Calu3 (cell line): ENCODE measurements around the gene ZCCHC24. TPM values are rescaled to one million over a fixed set of nuclear protein-coding genes. Genes with fewer than 3 reads are reported as not detected.
"Not testable (repeated sequence)": the region's sequence is repeated elsewhere in the genome, so short reads cannot be mapped to it uniquely, and the experiment has no call there.

Experiments used
- BruUV-seq: library from RNA; stranded (reverse); fragments of 400-500 nt; replicated peaks from 2 replicates; lab custom pipeline; 2021; lab: Mats Ljungman, UMichigan
- CTCF ChIA-PET: fragments of 300-600 bp; sonication (Branson Sonifier 250); formaldehyde crosslinking; loops from one replicate; lab custom pipeline; 2022; ENCODE audit warnings: antibody characterized with exemption; lab: Charles Lee
- DNase-seq: peaks from one replicate; pipeline ENCODE4 v3.0.0; 2022
- H3K27ac Mint-ChIP-seq: one replicate; pipeline ENCODE4 v1.8.0; 2022; ENCODE audit warnings: mixed read lengths; ENCODE audit not compliant: unreplicated experiment
- H3K27me3 Mint-ChIP-seq: one replicate; pipeline ENCODE4 v1.8.0; 2022; ENCODE audit warnings: mixed read lengths; ENCODE audit not compliant: unreplicated experiment
- H3K36me3 Mint-ChIP-seq: one replicate; pipeline ENCODE4 v1.8.0; 2022; ENCODE audit warnings: mild to moderate bottlenecking, moderate library complexity, mixed read lengths; ENCODE audit not compliant: insufficient read depth, unreplicated experiment
- H3K4me1 Mint-ChIP-seq: one replicate; pipeline ENCODE4 v1.8.0; 2022; ENCODE audit warnings: mild to moderate bottlenecking, low read depth, mixed read lengths; ENCODE audit not compliant: unreplicated experiment
- H3K4me3 Mint-ChIP-seq: one replicate; pipeline ENCODE4 v1.8.0; 2022; ENCODE audit warnings: mild to moderate bottlenecking, low read depth, moderate library complexity, mixed read lengths; ENCODE audit not compliant: unreplicated experiment
- H3K9me3 Mint-ChIP-seq: one replicate; pipeline ENCODE4 v1.8.0; 2022; ENCODE audit warnings: low read depth, mixed read lengths; ENCODE audit not compliant: unreplicated experiment
- intact Hi-C: fragments of 100-400 bp; cut with micrococcal nuclease; formaldehyde crosslinking; loops from one replicate; pipeline ENCODE4 v1.10.0; 2022; ENCODE audit not compliant: unreplicated experiment
- total RNA-seq: library from RNA; stranded (reverse); gene quantifications from 2 replicates; pipeline ENCODE4 v1.2.3, GENCODE V29; 2022
- TF ChIP-seq, protein P1 (sequence below): fragments of 200-600 bp; IDR thresholded peaks from one replicate; pipeline ENCODE4 v1.8.0; 2022; ENCODE audit warnings: antibody characterized with exemption; ENCODE audit not compliant: unreplicated experiment

ZCCHC24 gene
- total RNA-seq, 1 experiment from 2014 or later, result 1.4 TPM

DNA sequence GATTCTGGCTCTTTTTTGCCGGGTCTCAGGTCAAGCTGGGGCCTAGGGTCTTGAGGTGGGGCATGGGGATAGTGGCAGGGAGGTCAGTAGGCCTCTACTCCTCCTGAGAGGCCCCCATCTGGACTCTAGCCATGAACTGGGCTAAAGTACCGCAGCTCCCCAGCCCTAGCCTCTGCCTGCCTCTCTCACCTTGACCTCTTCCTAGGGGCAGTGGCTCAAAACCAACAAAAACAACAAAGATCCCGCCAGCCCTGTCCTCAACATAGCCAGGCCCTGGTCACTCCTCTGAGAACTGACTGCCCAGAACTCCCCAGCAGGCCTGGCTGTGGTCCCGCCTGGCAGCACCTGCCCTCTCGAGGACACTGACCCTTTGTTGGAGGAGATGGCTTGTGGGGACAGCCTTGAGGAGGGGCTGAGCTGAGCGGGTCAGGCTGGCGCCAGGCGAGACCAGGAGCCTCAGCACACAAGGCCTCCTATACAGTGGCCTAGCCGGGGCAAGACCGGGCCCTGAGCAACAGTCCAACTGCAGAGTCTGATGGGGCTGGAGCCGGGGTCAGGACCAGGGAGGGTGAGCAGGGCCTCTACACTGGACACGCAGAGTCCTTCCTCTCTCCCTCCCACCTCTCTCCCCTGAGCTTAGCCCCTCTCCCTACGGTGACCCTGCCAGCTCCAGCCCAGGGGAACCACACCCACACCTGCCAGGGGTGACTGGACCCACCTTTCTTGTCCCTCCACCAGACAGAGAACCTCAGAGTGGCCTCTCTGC lies 109.8 kb downstream of the ZCCHC24 start:
- CTCF ChIA-PET, result no interaction called here
- Mint-ChIP-seq H3K9me3 (no peaks in the 10 kb centered on the region), H3K4me3 (no peak overlapping the region), H3K27me3 (peaks cover 28% of the 10 kb centered on the region), H3K4me1 (no peaks in the 10 kb centered on the region), H3K27ac (no peak overlapping the region), H3K36me3 (no peaks in the 10 kb centered on the region)
- TF ChIP-seq, protein P1, sequence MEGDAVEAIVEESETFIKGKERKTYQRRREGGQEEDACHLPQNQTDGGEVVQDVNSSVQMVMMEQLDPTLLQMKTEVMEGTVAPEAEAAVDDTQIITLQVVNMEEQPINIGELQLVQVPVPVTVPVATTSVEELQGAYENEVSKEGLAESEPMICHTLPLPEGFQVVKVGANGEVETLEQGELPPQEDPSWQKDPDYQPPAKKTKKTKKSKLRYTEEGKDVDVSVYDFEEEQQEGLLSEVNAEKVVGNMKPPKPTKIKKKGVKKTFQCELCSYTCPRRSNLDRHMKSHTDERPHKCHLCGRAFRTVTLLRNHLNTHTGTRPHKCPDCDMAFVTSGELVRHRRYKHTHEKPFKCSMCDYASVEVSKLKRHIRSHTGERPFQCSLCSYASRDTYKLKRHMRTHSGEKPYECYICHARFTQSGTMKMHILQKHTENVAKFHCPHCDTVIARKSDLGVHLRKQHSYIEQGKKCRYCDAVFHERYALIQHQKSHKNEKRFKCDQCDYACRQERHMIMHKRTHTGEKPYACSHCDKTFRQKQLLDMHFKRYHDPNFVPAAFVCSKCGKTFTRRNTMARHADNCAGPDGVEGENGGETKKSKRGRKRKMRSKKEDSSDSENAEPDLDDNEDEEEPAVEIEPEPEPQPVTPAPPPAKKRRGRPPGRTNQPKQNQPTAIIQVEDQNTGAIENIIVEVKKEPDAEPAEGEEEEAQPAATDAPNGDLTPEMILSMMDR, result no peak
- no peak for DNase-seq
- BruUV-seq, result no TSS peak
- intact Hi-C loops, result no loop called here

DNA sequence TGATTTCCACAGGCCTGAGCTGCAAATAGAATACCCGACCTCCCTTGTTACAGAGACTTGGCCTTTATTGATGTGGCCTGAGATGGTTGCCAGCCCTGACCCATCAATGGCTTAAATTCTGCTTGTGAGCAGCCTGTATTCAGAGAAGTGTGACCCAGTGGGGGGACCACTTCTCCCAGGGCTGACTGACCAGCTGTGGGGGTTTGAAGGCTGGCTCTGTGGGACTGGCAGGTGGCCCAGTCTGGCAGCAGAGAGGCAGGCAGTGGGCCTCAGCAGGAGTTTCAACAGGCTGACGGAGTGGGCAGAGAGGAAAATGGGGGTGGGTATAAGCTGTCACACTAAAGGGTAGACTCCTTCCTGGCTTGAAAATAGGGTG lies 110.3 kb downstream of the ZCCHC24 start:
- H3K27me3 Mint-ChIP-seq, result peaks cover 28% of the 10 kb centered on the region
- CTCF ChIA-PET, result interaction anchor here (1.1 kb wide), 1 partner anchor 16 kb away, joined by 6 read pairs; no protein-coding TSS in a partner anchor
- TF ChIP-seq, protein P1, result no peak
- no peak overlapping the region for H3K4me3 Mint-ChIP-seq
- H3K4me1 Mint-ChIP-seq, result no peaks in the 10 kb centered on the region
- no TSS peak for BruUV-seq
- no peak overlapping the region for H3K27ac Mint-ChIP-seq
- intact Hi-C loops, result no loop called here
- no peak for DNase-seq
- no peaks in the 10 kb centered on the region for H3K36me3 Mint-ChIP-seq
- no peaks in the 10 kb centered on the region for H3K9me3 Mint-ChIP-seq

DNA sequence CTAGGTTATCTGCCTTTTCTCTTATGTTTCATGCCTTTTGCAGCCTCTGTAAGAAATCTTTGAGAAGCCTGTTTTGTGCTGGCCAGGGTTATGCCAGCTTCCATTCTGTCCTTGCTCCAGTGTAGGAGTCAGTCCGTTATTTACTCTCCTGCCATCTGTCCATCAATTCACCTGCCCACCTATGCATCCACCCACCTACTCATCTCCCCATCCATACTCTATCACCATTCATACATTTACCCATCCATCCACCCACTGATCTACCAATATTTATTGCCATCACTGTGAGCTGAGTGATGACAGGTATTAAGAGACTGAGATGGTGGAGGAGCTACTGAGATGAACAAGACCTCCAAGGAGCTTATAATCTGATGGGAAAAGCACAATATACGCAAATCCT lies 110.9 kb downstream of the ZCCHC24 start:
- no TSS peak for BruUV-seq
- Mint-ChIP-seq H3K4me3 (no peak overlapping the region), H3K27ac (no peak overlapping the region), H3K9me3 (no peaks in the 10 kb centered on the region), H3K4me1 (no peaks in the 10 kb centered on the region), H3K36me3 (no peaks in the 10 kb centered on the region), H3K27me3 (peaks cover 28% of the 10 kb centered on the region)
- CTCF ChIA-PET, result interaction anchor here (1.1 kb wide), 1 partner anchor 17 kb away, joined by 6 read pairs; no protein-coding TSS in a partner anchor
- DNase-seq, result no peak
- intact Hi-C loops, result no loop called here
- TF ChIP-seq, protein P1, result no peak

DNA sequence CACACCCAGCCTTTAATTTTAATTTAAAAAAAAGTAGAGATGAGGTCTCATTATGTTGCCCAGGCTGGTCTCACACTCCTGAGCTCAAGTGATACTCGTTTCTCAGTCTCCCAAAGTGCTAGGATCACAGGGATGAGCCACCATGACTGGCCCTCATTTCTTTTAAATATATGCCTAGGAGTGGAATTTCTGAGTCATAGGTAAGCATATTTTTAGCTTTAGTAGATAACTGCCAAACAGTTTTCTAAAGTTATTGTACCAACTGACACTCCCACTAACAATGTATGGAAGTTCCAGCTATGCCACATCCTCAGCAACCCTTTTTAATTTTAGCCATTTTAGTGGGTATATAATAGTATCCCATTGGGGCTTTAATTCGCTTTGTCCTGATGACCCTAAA lies 111.9 kb downstream of the ZCCHC24 start:
- no peaks in the 10 kb centered on the region for H3K9me3 Mint-ChIP-seq
- BruUV-seq, result no TSS peak
- TF ChIP-seq, protein P1, result no peak
- peaks cover 28% of the 10 kb centered on the region for H3K27me3 Mint-ChIP-seq
- H3K27ac Mint-ChIP-seq, result no peak overlapping the region
- CTCF ChIA-PET, result no interaction called here
- DNase-seq, result no peak
- H3K36me3 Mint-ChIP-seq, result no peaks in the 10 kb centered on the region
- no peaks in the 10 kb centered on the region for H3K4me1 Mint-ChIP-seq
- H3K4me3 Mint-ChIP-seq, result no peak overlapping the region
- intact Hi-C loops, result no loop called here

DNA sequence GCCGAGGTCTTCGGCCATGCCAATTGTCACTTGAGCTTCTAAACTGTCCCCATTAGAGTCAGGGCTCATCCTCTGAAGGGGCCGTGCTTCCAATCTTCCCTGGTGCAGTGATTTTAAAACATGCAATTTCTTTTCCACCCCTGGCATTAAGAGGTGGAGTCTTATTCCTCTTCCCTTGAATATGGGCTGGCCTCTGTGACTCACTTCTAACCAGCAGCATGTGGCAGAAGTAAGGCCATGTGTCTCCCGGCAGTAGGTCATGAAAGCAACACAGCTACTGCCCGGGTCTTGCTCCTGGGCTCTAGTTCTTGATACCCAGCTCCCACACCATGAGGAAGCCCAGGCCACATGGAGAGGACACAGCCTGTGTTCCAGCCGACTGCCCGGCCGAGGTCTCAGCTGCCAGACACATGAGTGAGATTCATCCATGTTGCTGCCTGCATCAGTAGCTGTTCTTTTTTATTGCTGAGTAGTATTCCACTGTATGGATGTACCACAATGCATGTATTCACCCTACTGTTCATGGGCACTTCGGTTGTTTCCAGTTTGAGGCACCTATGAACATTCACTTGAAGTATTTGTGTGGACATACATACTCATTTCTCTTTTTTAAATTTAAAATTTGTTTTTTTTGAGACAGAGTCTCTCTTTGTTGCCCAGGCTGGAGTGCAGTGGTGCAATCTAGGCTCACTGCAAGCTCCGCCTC lies 112.7 kb downstream of the ZCCHC24 start:
- BruUV-seq, DNase-seq, H3K4me3 Mint-ChIP-seq, H3K36me3 Mint-ChIP-seq, intact Hi-C loops, H3K9me3 Mint-ChIP-seq, H3K27ac Mint-ChIP-seq, CTCF ChIA-PET, H3K4me1 Mint-ChIP-seq: not testable (repeated sequence)
- peaks cover 28% of the 10 kb centered on the region for H3K27me3 Mint-ChIP-seq
